ENCODE data around the gene KDM4C.

KDM4C gene

GRCh38 chr9:6909181-6909580 is 151.4 kb downstream of the KDM4C start:
- DNase-seq, result no peak

- no peak for DNase-seq
Observed at GRCh38 chr9:6910032-6910431, 152.3 kb downstream of the KDM4C start.

- DNase-seq, result no peak
Observed at GRCh38 chr9:6910497-6910896, 152.7 kb downstream of the KDM4C start.

- DNase-seq, result no peak
Observed at GRCh38 chr9:6911901-6912638, 154.3 kb downstream of the KDM4C start.

GRCh38 chr9:6915635-6916034 is 157.9 kb downstream of the KDM4C start:
- DNase-seq, result no peak

- no peak for DNase-seq
Observed at GRCh38 chr9:6917162-6917561, 159.4 kb downstream of the KDM4C start.

GRCh38 chr9:6920041-6920440 is 162.3 kb downstream of the KDM4C start:
- no peak for DNase-seq

GRCh38 chr9:6921315-6921714 is 163.5 kb downstream of the KDM4C start:
- no peak for DNase-seq

- no peak for DNase-seq
Observed at GRCh38 chr9:6922124-6922676, 164.4 kb downstream of the KDM4C start.

GRCh38 chr9:6922680-6923079 is 164.9 kb downstream of the KDM4C start:
- DNase-seq, result no peak

- DNase-seq, result no peak
Observed at GRCh38 chr9:6923086-6923485, 165.3 kb downstream of the KDM4C start.

GRCh38 chr9:6924149-6924548 is 166.4 kb downstream of the KDM4C start:
- DNase-seq, result no peak

- no peak for DNase-seq
Observed at GRCh38 chr9:6924988-6925563, 167.3 kb downstream of the KDM4C start.

- no peak for DNase-seq
Observed at GRCh38 chr9:6925836-6926235, 168.1 kb downstream of the KDM4C start.

GRCh38 chr9:6926436-6926835 is 168.7 kb downstream of the KDM4C start:
- DNase-seq, result no peak

- no peak for DNase-seq
Observed at GRCh38 chr9:6927838-6928237, 170.1 kb downstream of the KDM4C start.

- no peak for DNase-seq
Observed at GRCh38 chr9:6928863-6929262, 171.1 kb downstream of the KDM4C start.

- no peak for DNase-seq
Observed at GRCh38 chr9:6929441-6930215, 171.9 kb downstream of the KDM4C start.

GRCh38 chr9:6930827-6931226 is 173.1 kb downstream of the KDM4C start:
- no peak for DNase-seq

GRCh38 chr9:6931913-6932312 is 174.1 kb downstream of the KDM4C start:
- no peak for DNase-seq

GRCh38 chr9:6936103-6936502 is 178.3 kb downstream of the KDM4C start:
- DNase-seq, result no peak

- DNase-seq, result no peak
Observed at GRCh38 chr9:6937209-6937608, 179.4 kb downstream of the KDM4C start.

- DNase-seq, result no peak
Observed at GRCh38 chr9:6938447-6938846, 180.7 kb downstream of the KDM4C start.

- DNase-seq, result no peak
Observed at GRCh38 chr9:6938873-6939272, 181.1 kb downstream of the KDM4C start.

All from NCI-H187 (cell line).